ENCODE data around the gene USP4. TPM values are rescaled to one million over a fixed set of nuclear protein-coding genes. Genes with fewer than 3 reads are reported as not detected.

The USP4 gene, protein sequence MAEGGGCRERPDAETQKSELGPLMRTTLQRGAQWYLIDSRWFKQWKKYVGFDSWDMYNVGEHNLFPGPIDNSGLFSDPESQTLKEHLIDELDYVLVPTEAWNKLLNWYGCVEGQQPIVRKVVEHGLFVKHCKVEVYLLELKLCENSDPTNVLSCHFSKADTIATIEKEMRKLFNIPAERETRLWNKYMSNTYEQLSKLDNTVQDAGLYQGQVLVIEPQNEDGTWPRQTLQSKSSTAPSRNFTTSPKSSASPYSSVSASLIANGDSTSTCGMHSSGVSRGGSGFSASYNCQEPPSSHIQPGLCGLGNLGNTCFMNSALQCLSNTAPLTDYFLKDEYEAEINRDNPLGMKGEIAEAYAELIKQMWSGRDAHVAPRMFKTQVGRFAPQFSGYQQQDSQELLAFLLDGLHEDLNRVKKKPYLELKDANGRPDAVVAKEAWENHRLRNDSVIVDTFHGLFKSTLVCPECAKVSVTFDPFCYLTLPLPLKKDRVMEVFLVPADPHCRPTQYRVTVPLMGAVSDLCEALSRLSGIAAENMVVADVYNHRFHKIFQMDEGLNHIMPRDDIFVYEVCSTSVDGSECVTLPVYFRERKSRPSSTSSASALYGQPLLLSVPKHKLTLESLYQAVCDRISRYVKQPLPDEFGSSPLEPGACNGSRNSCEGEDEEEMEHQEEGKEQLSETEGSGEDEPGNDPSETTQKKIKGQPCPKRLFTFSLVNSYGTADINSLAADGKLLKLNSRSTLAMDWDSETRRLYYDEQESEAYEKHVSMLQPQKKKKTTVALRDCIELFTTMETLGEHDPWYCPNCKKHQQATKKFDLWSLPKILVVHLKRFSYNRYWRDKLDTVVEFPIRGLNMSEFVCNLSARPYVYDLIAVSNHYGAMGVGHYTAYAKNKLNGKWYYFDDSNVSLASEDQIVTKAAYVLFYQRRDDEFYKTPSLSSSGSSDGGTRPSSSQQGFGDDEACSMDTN
- total RNA-seq, result 10 to 100 TPM; 13.2 to 24.7 TPM

DNA sequence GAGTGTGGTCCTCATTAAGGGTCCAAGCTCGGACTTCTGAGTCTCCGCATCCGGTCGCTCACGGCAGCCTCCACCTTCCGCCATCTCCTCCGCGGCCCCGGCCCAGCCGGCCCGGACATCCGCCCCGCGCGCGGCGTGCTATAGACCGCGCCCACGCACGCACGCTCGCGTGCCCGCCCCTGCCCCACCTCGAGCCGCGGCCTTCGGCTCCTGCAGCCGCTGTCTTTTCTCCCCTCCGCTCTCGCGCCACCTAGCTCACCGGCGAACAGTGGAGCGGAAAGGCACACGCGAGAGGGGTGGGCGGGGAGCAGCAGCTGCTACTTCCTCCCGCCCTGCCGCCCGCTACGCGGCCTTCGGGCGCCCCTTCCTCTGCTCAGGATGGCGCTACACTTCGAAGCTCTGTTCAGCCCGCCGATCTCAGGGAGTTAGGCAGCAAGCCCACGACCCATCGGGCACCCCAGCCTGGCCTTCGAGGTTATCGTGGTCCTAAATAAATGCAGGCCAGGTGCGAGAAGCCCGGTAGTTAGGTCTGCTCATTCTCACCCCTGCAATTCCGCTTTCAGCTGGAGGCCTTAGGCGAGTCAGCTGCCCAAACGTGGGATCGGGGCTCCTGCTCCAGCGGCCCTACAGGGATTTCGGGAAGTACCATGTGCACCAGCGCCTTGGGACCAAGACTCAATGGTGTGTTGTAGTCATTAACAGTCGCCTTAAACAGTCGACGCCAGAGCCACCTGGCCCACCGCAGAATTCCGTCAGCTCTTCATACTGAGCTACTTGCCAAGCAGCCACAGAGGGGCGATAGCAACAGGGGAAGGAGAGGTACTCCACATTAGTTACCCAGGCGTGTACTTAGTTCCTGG is at the start of gene USP4:
Gene USP4, minus strand, starts transcription at position 113 of the 860 bp plus-strand sequence. Its CDS starts 29 bp downstream, at position 84.
- Histone ChIP-seq H3K4me3 (peak within 1 kb of the TSS; percentile 90 to 93), H3K9me3 (no peaks in the 10 kb centered on the region), H3K27me3 (no peaks in the 10 kb centered on the region), H3K4me1 (peaks cover 28% of the 10 kb centered on the region), H3K27ac (peak within 1 kb of the TSS; percentile 67 to 91 (median 86)), H3K36me3 (replicated peaks in 1 of 2; ENCODE audit: insufficient read depth in 1 of 2, low read depth in 2 of 2) (no peaks in the 10 kb centered on the region)
- WGBS, 2 donors, result 3 to 6% methylated on average over 16 to 69 of the region's 70 CpGs
- intact Hi-C loops (cut with DNase I), result loop anchor here (10.0 kb wide), 1 partner anchor 85 kb away; the partner anchor contains the start of genes AMT and NICN1
- ATAC-seq, result peak; percentile 97
- TF ChIP-seq POLR2A (IDR thresholded peaks at IDR 0.05), result peak; percentile 69 to 86 (median 79)
- TF ChIP-seq, protein P1, sequence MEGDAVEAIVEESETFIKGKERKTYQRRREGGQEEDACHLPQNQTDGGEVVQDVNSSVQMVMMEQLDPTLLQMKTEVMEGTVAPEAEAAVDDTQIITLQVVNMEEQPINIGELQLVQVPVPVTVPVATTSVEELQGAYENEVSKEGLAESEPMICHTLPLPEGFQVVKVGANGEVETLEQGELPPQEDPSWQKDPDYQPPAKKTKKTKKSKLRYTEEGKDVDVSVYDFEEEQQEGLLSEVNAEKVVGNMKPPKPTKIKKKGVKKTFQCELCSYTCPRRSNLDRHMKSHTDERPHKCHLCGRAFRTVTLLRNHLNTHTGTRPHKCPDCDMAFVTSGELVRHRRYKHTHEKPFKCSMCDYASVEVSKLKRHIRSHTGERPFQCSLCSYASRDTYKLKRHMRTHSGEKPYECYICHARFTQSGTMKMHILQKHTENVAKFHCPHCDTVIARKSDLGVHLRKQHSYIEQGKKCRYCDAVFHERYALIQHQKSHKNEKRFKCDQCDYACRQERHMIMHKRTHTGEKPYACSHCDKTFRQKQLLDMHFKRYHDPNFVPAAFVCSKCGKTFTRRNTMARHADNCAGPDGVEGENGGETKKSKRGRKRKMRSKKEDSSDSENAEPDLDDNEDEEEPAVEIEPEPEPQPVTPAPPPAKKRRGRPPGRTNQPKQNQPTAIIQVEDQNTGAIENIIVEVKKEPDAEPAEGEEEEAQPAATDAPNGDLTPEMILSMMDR (IDR thresholded peaks at IDR 0.05), result peak; percentile 9 to 85 (median 43)
- peak; percentile 89 to 94 (median 92) for DNase-seq

DNA sequence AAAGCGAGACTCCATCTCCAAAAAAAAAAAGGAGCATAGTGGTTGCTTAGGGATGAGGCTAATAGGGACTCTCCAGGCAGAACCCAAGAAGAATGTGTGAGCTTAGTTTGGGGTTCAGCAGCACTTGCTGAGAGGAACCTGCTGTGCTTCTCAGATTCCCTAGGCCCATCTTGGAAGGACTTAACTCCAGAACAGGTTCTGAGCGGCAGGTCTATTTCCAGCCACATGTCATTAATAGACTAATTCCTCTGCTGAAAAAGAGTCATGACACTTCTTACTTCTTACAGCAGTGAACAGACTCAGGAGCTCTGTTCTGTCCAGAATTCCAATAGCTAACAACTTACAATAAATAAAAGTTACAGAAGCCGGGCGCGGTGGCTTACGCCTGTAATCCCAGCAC is 49.4 kb upstream of the USP4 start:
- WGBS, 2 donors, result 91 to 98% methylated on average over 6 of the region's 6 CpGs

DNA sequence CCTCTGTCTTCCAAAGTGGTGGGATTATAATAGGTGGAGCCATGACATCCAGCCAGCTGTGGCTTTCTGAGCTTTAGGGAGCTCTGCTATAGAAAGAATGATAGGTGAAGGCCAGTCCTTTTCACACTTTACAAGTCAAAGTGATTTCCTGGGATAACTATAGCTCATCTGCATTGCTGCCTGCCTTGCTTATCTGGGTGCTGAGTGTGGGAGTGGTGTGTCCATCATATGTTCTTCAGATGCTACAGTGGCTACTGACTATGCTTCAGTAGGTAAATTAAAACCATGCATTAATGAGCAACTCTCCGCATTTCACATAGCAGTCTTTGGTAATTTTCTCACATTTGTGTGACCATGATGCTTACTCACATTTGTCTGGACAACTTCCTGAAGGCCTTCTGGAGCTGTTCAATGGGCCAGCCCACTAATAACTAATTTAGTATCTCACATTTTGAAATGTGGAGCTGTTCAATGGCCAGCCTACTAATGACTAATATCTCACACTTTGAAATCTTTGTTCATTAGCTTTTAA is 48.5 kb upstream of the USP4 start:
- no peaks in the 10 kb centered on the region for H3K36me3 ChIP-seq (replicated peaks in 1 of 2; ENCODE audit: insufficient read depth in 1 of 2, low read depth in 2 of 2)
- no peak overlapping the region for H3K27ac ChIP-seq
- WGBS, 2 donors, result 84 to 100% methylated on average over 1 of the region's 1 CpG
- H3K4me1 ChIP-seq, result peaks cover 9% of the 10 kb centered on the region
- no peak overlapping the region for H3K4me3 ChIP-seq
- no peaks in the 10 kb centered on the region for H3K9me3 ChIP-seq
- DNase-seq (no peak), ATAC-seq (no peak)
- intact Hi-C loops (cut with DNase I), result no loop called here
- TF ChIP-seq, protein P1 (IDR thresholded peaks at IDR 0.05), result no peak
- TF ChIP-seq POLR2A (IDR thresholded peaks at IDR 0.05), result no peak
- no peaks in the 10 kb centered on the region for H3K27me3 ChIP-seq

More for the DNA sequence above, 49.4 kb upstream of the USP4 start:
- Histone ChIP-seq H3K4me3 (no peak overlapping the region), H3K27me3 (no peaks in the 10 kb centered on the region), H3K9me3 (no peaks in the 10 kb centered on the region), H3K27ac (no peak overlapping the region), H3K4me1 (peaks cover 5% of the 10 kb centered on the region), H3K36me3 (replicated peaks in 1 of 2; ENCODE audit: insufficient read depth in 1 of 2, low read depth in 2 of 2) (no peaks in the 10 kb centered on the region)
- intact Hi-C loops (cut with DNase I), result no loop called here
- ATAC-seq (no peak), DNase-seq (no peak)
- TF ChIP-seq, protein P1 (IDR thresholded peaks at IDR 0.05), result no peak
- no peak for TF ChIP-seq POLR2A (IDR thresholded peaks at IDR 0.05)

DNA sequence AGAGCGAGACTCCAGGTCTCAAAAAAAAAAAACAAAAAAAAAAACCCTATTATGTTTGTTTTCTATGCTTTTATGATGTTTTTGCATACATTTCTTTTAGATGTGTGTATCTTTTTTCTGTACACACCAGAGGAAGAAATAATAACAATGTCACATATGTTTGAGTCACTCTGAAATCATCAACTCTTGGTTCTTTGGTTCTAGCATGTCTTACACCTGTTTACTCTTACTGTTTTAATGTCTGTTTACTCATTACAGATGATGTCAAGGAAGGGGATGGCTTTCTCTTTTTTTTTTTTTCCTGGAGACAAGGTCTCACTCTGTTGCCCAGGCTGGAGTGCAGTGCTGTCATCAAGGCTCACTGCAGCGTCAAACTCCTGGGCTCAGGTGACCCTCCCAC is 47.9 kb upstream of the USP4 start:
- no peak for ATAC-seq
- DNase-seq, result no peak
- Histone ChIP-seq H3K4me3 (no peak overlapping the region), H3K27ac (no peak overlapping the region), H3K9me3 (no peaks in the 10 kb centered on the region), H3K36me3 (replicated peaks in 1 of 2; ENCODE audit: insufficient read depth in 1 of 2, low read depth in 2 of 2) (no peaks in the 10 kb centered on the region), H3K27me3 (no peaks in the 10 kb centered on the region), H3K4me1 (peaks cover 9% of the 10 kb centered on the region)
- no peak for TF ChIP-seq POLR2A (IDR thresholded peaks at IDR 0.05)
- TF ChIP-seq, protein P1 (IDR thresholded peaks at IDR 0.05), result no peak
- intact Hi-C loops (cut with DNase I), result no loop called here
- WGBS, 2 donors, result 85 to 88% methylated on average over 2 of the region's 2 CpGs
